HepG2 (cell line): ENCODE data around the gene PNP. TPM values are rescaled to one million over a fixed set of nuclear protein-coding genes. Genes with fewer than 3 reads are reported as not detected.

Experiments used
- ATAC-seq: fragments of 200-7000 bp; cut with Tn5 transposase; 3 replicates; pipeline ENCODE4 v1.9.1; 2020; ENCODE audit warnings: mild to moderate bottlenecking, moderate library complexity
- BruUV-seq: library from RNA; stranded (reverse); fragments of 400-500 nt; replicated peaks from 2 replicates; lab custom pipeline; 2021; lab: Mats Ljungman, UMichigan
- CTCF ChIA-PET: fragments of 300-600 bp; formaldehyde crosslinking; extraction: SDS; loops from one replicate; lab custom pipeline; 2021; ENCODE audit warnings: low total read pairs, inconsistent platforms, low intra/inter-chr PET ratio; lab: Yijun Ruan, JAX
- POLR2A ChIA-PET: fragments of 350-600 bp; sonication (Branson Sonifier 250); formaldehyde crosslinking; loops from one replicate; lab custom pipeline; 2020; ENCODE audit warnings: antibody characterized with exemption, inconsistent platforms; lab: Yijun Ruan, JAX
- DNase-seq: peaks from one replicate; pipeline ENCODE4 v3.0.0-alpha.2; 2015; ENCODE audit warnings: low spot score
- FAIRE-seq: peaks from 3 replicates; lab custom pipeline; 2011; peaks lifted over from hg19 to GRCh38; lab: Jason Lieb, UNC
- H2AFZ ChIP-seq: one replicate; pipeline ENCODE4 v1.6.1; 2011; ENCODE audit warnings: low read length, inconsistent platforms
- H3K27ac ChIP-seq: fragments of 300-600 bp; 3 replicates; pipeline ENCODE4 v1.8.0; 2011; ENCODE audit warnings: mixed run types, mild to moderate bottlenecking, mixed read lengths, low read length, inconsistent platforms; ENCODE audit not compliant: insufficient read depth; ENCODE audit errors: extremely low read length
- H3K27me3 ChIP-seq, 2 experiments: fragments of 200-600 bp in 1 of 2; 2 replicates in 1 of 2; 3 replicates in 1 of 2; pipeline versions ENCODE4 v1.6.0 to v1.8.0; 2011; ENCODE audit warnings: low read length in 2 of 2, mild to moderate bottlenecking in 2 of 2, moderate library complexity in 2 of 2, inconsistent platforms in 1 of 2; ENCODE audit not compliant: insufficient read depth in 2 of 2, control insufficient read depth in 1 of 2
- H3K36me3 ChIP-seq, 2 experiments: fragments of 200-600 bp in 1 of 2; replicated peaks in 1 of 2; 2 replicates in 1 of 2; 3 replicates in 1 of 2; pipeline versions ENCODE4 v1.5.1 to v1.8.0; 2011; ENCODE audit warnings: low read length in 2 of 2, inconsistent platforms in 1 of 2; ENCODE audit not compliant: insufficient read depth in 2 of 2, control insufficient read depth in 1 of 2
- H3K4me1 ChIP-seq: 2 replicates; pipeline ENCODE4 v1.5.1; 2012; ENCODE audit warnings: low read length, inconsistent platforms; ENCODE audit not compliant: insufficient read depth
- H3K4me2 ChIP-seq: 2 replicates; pipeline ENCODE4 v1.6.0; 2011; ENCODE audit warnings: low read depth, low read length, inconsistent platforms
- H3K4me3 ChIP-seq, 3 experiments: fragments of 200-600 bp in 1 of 3; sonication (generic), shearing (Covaris generic) in 1 of 3; replicated peaks in 1 of 3; 2 replicates each; pipeline ENCODE4 v1.5.1; 2011 to 2016; ENCODE audit warnings: low read length in 3 of 3, inconsistent platforms in 2 of 3, low read depth in 2 of 3, mild to moderate bottlenecking in 2 of 3, control low read depth in 1 of 3, mixed read lengths in 1 of 3; ENCODE audit not compliant: insufficient read depth in 1 of 3
- H3K79me2 ChIP-seq: one replicate; pipeline ENCODE4 v1.6.1; 2011; ENCODE audit warnings: low read length, inconsistent platforms; ENCODE audit not compliant: insufficient read depth
- H3K9ac ChIP-seq: 2 replicates; pipeline ENCODE4 v1.6.0; 2011; ENCODE audit warnings: mild to moderate bottlenecking, low read depth, low read length, inconsistent platforms; ENCODE audit not compliant: insufficient read depth
- H3K9me3 ChIP-seq: 2 replicates; pipeline ENCODE4 v1.5.1; 2012; ENCODE audit warnings: mild to moderate bottlenecking, low read length
- H4K20me1 ChIP-seq: 2 replicates; pipeline ENCODE4 v1.6.0; 2011; ENCODE audit warnings: inconsistent platforms, mild to moderate bottlenecking, low read length, moderate library complexity; ENCODE audit not compliant: insufficient read depth
- AGO2 ChIP-seq: fragments of 200-400 bp; formaldehyde crosslinking; optimal IDR thresholded peaks from 2 replicates; pipeline ENCODE3; 2017; ENCODE audit warnings: mild to moderate bottlenecking, low read depth, low read length, moderate library complexity
- AHR ChIP-seq: IDR thresholded peaks from 2 replicates; pipeline ENCODE4 v1.6.1; 2018; ENCODE audit warnings: missing genetic modification reagents, missing compliant biosample characterization
- MAFG ChIP-seq: sonication (generic); formaldehyde crosslinking; IDR thresholded peaks from 2 replicates; pipeline ENCODE4 v1.5.1; 2020; ENCODE audit warnings: mild to moderate bottlenecking, missing genetic modification reagents
- NONO ChIP-seq, 2 experiments: fragments of 450-650 bp in 1 of 2; sonication (generic) in 1 of 2; formaldehyde crosslinking in 1 of 2; IDR thresholded peaks in 1 of 2; conservative IDR thresholded peaks in 1 of 2; 2 replicates each; pipeline versions ENCODE4 v1.6.1 to v1.8.0; 2017 to 2022; ENCODE audit warnings: mild to moderate bottlenecking in 1 of 2, missing genetic modification reagents in 1 of 2, moderate library complexity in 1 of 2
- PHF20 ChIP-seq: sonication (generic); formaldehyde crosslinking; IDR thresholded peaks from 2 replicates; pipeline ENCODE4 v1.5.0; 2020; ENCODE audit warnings: mild to moderate bottlenecking, missing genetic modification reagents
- PHF21A ChIP-seq: sonication (generic); formaldehyde crosslinking; IDR thresholded peaks from 2 replicates; pipeline ENCODE4 v1.5.0; 2020; ENCODE audit warnings: mild to moderate bottlenecking, missing genetic modification reagents
- POLR2A ChIP-seq, 2 experiments: IDR thresholded peaks; 2 replicates each; pipeline ENCODE4 v1.6.1; 2011; ENCODE audit warnings: low read depth in 2 of 2, low read length in 2 of 2, mild to moderate bottlenecking in 1 of 2, moderate library complexity in 1 of 2; ENCODE audit not compliant: insufficient read depth in 1 of 2
- RXRA ChIP-seq: sonication (generic); formaldehyde crosslinking; IDR thresholded peaks from 2 replicates; pipeline ENCODE4 v1.5.1; 2020; ENCODE audit warnings: missing genetic modification reagents
- ZNF598 ChIP-seq: sonication (generic); formaldehyde crosslinking; IDR thresholded peaks from 2 replicates; pipeline ENCODE4 v1.5.1; 2020; ENCODE audit warnings: mild to moderate bottlenecking, missing genetic modification reagents, borderline replicate concordance
- whole genome bisulfite sequencing: methylation state at CpG from one replicate; pipeline ENCODE4 v1.1.6; 2017; ENCODE audit warnings: low lambda C conversion rate; 5-methylcytosine and 5-hydroxymethylcytosine counted together
- in situ Hi-C: cut with HindIII; loops from 2 replicates; pipeline ENCODE4 v1.10.0; 2017; ENCODE audit warnings: low pct_unique_long_range_greater_than_20kb; ENCODE audit not compliant: extremely low pct_ligation_motif_present
- intact Hi-C: fragments of 100-400 bp; cut with micrococcal nuclease; formaldehyde crosslinking; loops from one replicate; pipeline ENCODE4 v1.10.0; 2022; ENCODE audit not compliant: unreplicated experiment
- polyA plus RNA-seq, 8 experiments: library from polyadenylated mRNA; depleted of rRNA in 3 of 8; stranded (reverse) in 7 of 8; unstranded in 1 of 8; fragments of >200 nt; fragmentation: Illumina TruSeq in 4 of 8; extraction: Trizol in 4 of 8; gene quantifications; 2 replicates each; pipeline versions ENCODE4 v1.2.1 to v1.2.3, GENCODE V29; 2011 to 2016; ENCODE audit warnings: low read depth in 4 of 8, missing spikeins in 1 of 8, mixed read lengths in 1 of 8; ENCODE audit not compliant: insufficient read depth in 1 of 8
- total RNA-seq, 5 experiments: library from RNA; depleted of rRNA; stranded (reverse); fragments of >200 nt; fragmentation: Illumina TruSeq; extraction: Trizol; gene quantifications; 2 replicates each; pipeline ENCODE4 v1.2.3, GENCODE V29; 2016; ENCODE audit warnings: low read depth in 1 of 5
- TF ChIP-seq, protein P1 (sequence below): sonication (generic); formaldehyde crosslinking; IDR thresholded peaks from 2 replicates; pipeline ENCODE4 v1.5.0; 2020; ENCODE audit warnings: mild to moderate bottlenecking, missing genetic modification reagents
- TF ChIP-seq, protein P2 (sequence below): sonication (generic); formaldehyde crosslinking; IDR thresholded peaks from 2 replicates; pipeline ENCODE4 v1.4.0; 2020; ENCODE audit warnings: missing genetic modification reagents
- TF ChIP-seq, protein P3 (sequence below): sonication (generic); formaldehyde crosslinking; IDR thresholded peaks from 2 replicates; pipeline ENCODE4 v1.4.0; 2020; ENCODE audit warnings: missing genetic modification reagents
- TF ChIP-seq, protein P4 (sequence below): sonication (generic); formaldehyde crosslinking; IDR thresholded peaks from 2 replicates; pipeline ENCODE4 v1.8.1; 2022; ENCODE audit warnings: low read depth, mild to moderate bottlenecking, missing genetic modification reagents

Gene PNP
- total and polyA plus RNA-seq, 2 of the 13 experiments (the other 11 are each of a cell fraction or from before 2014, with no cell fraction given) = 45.4 to 74.8 TPM

DNA sequence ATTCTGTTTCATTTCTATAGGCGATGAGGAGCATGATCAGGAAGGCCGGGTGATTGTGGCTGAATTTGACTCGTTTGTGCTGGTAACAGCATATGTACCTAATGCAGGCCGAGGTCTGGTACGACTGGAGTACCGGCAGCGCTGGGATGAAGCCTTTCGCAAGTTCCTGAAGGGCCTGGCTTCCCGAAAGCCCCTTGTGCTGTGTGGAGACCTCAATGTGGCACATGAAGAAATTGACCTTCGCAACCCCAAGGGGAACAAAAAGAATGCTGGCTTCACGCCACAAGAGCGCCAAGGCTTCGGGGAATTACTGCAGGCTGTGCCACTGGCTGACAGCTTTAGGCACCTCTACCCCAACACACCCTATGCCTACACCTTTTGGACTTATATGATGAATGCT is 12.2 kb upstream of the PNP start:
- H3K27me3 ChIP-seq = no peaks in the 10 kb centered on the region; a peak in 1 of 5 replicates
- no peak for ATAC-seq
- peaks cover 15 to 37% of the 10 kb centered on the region in 2 experiments for H3K36me3 ChIP-seq
- no peaks in the 10 kb centered on the region for H3K9me3 ChIP-seq
- H3K4me2 ChIP-seq = peak overlapping the region; percentile 95; the same call in 1 of the 2 replicates
- FAIRE-seq = no peak
- peaks cover 48% of the 10 kb centered on the region for H3K79me2 ChIP-seq
- ChIA-PET POLR2A (interaction anchor here (0.8 to 4.0 kb wide), 7 partner anchors 12 to 113 kb away, joined by 3 to 59 read pairs (median 35); partner anchors contain the start of genes PARP2, PNP and TEP1), CTCF (no interaction called here)
- H3K27ac ChIP-seq = no peak overlapping the region
- peaks cover 47% of the 10 kb centered on the region for H3K4me1 ChIP-seq
- H2AFZ ChIP-seq = no peak overlapping the region
- H3K4me3 ChIP-seq = peak overlapping the region in 2 of 3 experiments; percentile 11 to 88; a peak in 1 of 6 replicates
- H3K9ac ChIP-seq = peak overlapping the region; percentile 91; the same call in 1 of the 2 replicates
- no peaks in the 10 kb centered on the region for H4K20me1 ChIP-seq
- WGBS = 98% methylated on average over 13 of the region's 13 CpGs
- no TSS peak for BruUV-seq
- DNase-seq = no peak
- intact Hi-C loops (no loop called here), in situ Hi-C loops (loop anchor here (5.0 to 25.0 kb wide), 3 partner anchors 40 to 155 kb away; partner anchors contain the start of genes CCNB1IP1 and PARP2)
- peak; percentile 87 for TF ChIP-seq AGO2
- no peak for TF ChIP-seq MAFG (CRISPR knock-in tag)
- TF ChIP-seq RXRA (CRISPR knock-in tag) = 0 out of 2 replicates have a peak, but pooled peaks have one; percentile 23
- TF ChIP-seq AHR (CRISPR knock-in tag) = 0 out of 2 replicates have a peak, but pooled peaks have one; percentile 43
- TF ChIP-seq, protein P1, sequence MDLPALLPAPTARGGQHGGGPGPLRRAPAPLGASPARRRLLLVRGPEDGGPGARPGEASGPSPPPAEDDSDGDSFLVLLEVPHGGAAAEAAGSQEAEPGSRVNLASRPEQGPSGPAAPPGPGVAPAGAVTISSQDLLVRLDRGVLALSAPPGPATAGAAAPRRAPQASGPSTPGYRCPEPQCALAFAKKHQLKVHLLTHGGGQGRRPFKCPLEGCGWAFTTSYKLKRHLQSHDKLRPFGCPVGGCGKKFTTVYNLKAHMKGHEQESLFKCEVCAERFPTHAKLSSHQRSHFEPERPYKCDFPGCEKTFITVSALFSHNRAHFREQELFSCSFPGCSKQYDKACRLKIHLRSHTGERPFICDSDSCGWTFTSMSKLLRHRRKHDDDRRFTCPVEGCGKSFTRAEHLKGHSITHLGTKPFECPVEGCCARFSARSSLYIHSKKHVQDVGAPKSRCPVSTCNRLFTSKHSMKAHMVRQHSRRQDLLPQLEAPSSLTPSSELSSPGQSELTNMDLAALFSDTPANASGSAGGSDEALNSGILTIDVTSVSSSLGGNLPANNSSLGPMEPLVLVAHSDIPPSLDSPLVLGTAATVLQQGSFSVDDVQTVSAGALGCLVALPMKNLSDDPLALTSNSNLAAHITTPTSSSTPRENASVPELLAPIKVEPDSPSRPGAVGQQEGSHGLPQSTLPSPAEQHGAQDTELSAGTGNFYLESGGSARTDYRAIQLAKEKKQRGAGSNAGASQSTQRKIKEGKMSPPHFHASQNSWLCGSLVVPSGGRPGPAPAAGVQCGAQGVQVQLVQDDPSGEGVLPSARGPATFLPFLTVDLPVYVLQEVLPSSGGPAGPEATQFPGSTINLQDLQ (CRISPR knock-in tag) = 0 out of 2 replicates have a peak, but pooled peaks have one; percentile 24
- TF ChIP-seq, protein P2, sequence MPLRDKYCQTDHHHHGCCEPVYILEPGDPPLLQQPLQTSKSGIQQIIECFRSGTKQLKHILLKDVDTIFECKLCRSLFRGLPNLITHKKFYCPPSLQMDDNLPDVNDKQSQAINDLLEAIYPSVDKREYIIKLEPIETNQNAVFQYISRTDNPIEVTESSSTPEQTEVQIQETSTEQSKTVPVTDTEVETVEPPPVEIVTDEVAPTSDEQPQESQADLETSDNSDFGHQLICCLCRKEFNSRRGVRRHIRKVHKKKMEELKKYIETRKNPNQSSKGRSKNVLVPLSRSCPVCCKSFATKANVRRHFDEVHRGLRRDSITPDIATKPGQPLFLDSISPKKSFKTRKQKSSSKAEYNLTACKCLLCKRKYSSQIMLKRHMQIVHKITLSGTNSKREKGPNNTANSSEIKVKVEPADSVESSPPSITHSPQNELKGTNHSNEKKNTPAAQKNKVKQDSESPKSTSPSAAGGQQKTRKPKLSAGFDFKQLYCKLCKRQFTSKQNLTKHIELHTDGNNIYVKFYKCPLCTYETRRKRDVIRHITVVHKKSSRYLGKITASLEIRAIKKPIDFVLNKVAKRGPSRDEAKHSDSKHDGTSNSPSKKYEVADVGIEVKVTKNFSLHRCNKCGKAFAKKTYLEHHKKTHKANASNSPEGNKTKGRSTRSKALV (CRISPR knock-in tag) = no peak
- 0 out of 2 replicates have a peak, but pooled peaks have one; percentile 63 for TF ChIP-seq ZNF598
- TF ChIP-seq PHF21A (CRISPR knock-in tag) = 0 out of 2 replicates have a peak, but pooled peaks have one; percentile 20
- TF ChIP-seq PHF20 = 0 out of 2 replicates have a peak, but pooled peaks have one; percentile 27
- no peak for TF ChIP-seq NONO (IDR thresholded peaks at IDR 0.05)
- 0 out of 2 replicates have a peak, but pooled peaks have one; percentile 29 for TF ChIP-seq NONO (CRISPR knock-in tag; conservative IDR thresholded peaks at IDR 0.05)
- TF ChIP-seq, protein P3, sequence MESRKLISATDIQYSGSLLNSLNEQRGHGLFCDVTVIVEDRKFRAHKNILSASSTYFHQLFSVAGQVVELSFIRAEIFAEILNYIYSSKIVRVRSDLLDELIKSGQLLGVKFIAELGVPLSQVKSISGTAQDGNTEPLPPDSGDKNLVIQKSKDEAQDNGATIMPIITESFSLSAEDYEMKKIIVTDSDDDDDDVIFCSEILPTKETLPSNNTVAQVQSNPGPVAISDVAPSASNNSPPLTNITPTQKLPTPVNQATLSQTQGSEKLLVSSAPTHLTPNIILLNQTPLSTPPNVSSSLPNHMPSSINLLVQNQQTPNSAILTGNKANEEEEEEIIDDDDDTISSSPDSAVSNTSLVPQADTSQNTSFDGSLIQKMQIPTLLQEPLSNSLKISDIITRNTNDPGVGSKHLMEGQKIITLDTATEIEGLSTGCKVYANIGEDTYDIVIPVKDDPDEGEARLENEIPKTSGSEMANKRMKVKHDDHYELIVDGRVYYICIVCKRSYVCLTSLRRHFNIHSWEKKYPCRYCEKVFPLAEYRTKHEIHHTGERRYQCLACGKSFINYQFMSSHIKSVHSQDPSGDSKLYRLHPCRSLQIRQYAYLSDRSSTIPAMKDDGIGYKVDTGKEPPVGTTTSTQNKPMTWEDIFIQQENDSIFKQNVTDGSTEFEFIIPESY (CRISPR knock-in tag) = peak; percentile 75
- 0 out of 4 replicates have a peak, but pooled peaks have one; percentile 22 to 53 for TF ChIP-seq POLR2A (IDR thresholded peaks at IDR 0.05; ENCODE audit: insufficient read depth in 1 of 2, low read depth in 2 of 2, low read length in 2 of 2)
- TF ChIP-seq, protein P4, sequence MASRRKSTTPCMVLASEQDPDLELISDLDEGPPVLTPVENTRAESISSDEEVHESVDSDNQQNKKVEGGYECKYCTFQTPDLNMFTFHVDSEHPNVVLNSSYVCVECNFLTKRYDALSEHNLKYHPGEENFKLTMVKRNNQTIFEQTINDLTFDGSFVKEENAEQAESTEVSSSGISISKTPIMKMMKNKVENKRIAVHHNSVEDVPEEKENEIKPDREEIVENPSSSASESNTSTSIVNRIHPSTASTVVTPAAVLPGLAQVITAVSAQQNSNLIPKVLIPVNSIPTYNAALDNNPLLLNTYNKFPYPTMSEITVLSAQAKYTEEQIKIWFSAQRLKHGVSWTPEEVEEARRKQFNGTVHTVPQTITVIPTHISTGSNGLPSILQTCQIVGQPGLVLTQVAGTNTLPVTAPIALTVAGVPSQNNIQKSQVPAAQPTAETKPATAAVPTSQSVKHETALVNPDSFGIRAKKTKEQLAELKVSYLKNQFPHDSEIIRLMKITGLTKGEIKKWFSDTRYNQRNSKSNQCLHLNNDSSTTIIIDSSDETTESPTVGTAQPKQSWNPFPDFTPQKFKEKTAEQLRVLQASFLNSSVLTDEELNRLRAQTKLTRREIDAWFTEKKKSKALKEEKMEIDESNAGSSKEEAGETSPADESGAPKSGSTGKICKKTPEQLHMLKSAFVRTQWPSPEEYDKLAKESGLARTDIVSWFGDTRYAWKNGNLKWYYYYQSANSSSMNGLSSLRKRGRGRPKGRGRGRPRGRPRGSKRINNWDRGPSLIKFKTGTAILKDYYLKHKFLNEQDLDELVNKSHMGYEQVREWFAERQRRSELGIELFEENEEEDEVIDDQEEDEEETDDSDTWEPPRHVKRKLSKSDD (CRISPR knock-in tag) = 0 out of 2 replicates have a peak, but pooled peaks have one; percentile 9
